ENCODE results near the gene NEMP1. TPM values are rescaled to one million over a fixed set of nuclear protein-coding genes. Genes with fewer than 3 reads are reported as not detected.
A peak's percentile ranks its signal among the peaks of the same experiment; 100 is the strongest.

The NEMP1 gene
- total and polyA plus RNA-seq, 2 donors: 9.5 to 19.5 TPM

GRCh38 chr12:57094208-57095160 lies 15.9 kb upstream of the NEMP1 start:
- Histone ChIP-seq H3K9me3 (ENCODE audit: control insufficient read depth in 2 of 2, insufficient read depth in 1 of 2, low read length in 1 of 2) (no peaks in the 10 kb centered on the region), H3K27me3 (ENCODE audit: control insufficient read depth in 2 of 2, insufficient read depth in 1 of 2, low read length in 1 of 2) (no peaks in the 10 kb centered on the region), H3K36me3 (ENCODE audit: control insufficient read depth in 2 of 2, insufficient read depth in 2 of 2, low read length in 1 of 2) (peaks cover 52 to 84% of the 10 kb centered on the region in 2 donors), H3K4me1 (ENCODE audit: control insufficient read depth in 2 of 2, insufficient read depth in 2 of 2, low read length in 2 of 2) (peaks cover 7 to 57% of the 10 kb centered on the region in 2 donors), H3K4me3 (ENCODE audit: low read length in 2 of 2) (no peak overlapping the region), H3K27ac (ENCODE audit: low read depth in 1 of 2, low read length in 1 of 2) (peak overlapping the region; percentile 59 to 69)
- WGBS: 89% methylated on average over 15 of the region's 15 CpGs
- DNase-seq (ENCODE audit: low read depth in 6 of 9, low spot score in 9 of 9): no peak

DNA sequence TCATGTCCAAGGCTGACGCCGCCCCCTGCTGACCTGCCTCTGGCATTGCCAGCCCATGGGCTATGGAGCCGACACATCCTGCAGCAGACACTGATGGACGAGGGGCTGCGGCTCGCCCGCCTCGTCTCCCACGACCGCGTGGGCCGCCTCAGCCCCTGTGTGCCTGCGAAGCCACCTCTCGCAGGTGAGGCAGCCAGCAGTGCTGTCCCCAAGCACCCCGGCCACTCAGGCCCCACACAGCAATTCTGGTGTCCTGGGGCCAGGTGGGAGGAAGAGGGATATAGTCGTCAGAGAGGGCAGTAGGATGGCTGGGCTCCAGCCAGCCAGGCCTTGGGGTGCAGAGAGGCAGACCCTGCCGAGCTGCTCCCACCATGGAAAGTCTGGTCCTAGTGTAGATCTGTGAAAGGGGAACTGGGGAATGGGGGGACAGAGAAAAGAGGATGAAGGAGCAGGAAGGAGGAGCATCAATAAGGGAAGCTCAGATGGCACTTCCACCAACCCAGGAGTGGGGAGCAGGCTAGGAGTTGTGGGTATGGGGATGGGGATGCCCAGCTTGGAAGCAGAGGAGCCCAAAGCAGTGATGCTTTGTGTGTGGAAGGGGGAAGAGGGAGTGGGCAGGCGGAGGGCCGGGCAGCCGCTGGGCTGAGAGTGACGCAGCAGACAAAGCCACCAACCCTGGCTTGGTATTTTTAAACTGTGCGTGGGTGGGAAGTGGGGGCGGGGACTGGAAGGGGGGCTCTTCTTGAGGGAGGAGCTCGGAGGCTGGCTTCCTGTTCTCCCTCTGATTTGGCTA lies 15.0 kb upstream of the NEMP1 start:
- H3K9me3 ChIP-seq (ENCODE audit: control insufficient read depth in 2 of 2, insufficient read depth in 1 of 2, low read length in 1 of 2): no peaks in the 10 kb centered on the region
- no peak overlapping the region for H3K4me3 ChIP-seq (ENCODE audit: low read length in 2 of 2)
- H3K36me3 ChIP-seq (ENCODE audit: control insufficient read depth in 2 of 2, insufficient read depth in 2 of 2, low read length in 1 of 2): peaks cover 44 to 76% of the 10 kb centered on the region in 2 donors
- H3K27ac ChIP-seq (ENCODE audit: low read depth in 1 of 2, low read length in 1 of 2): peak overlapping the region; percentile 57 to 62
- 70% methylated on average over 24 of the region's 24 CpGs for WGBS
- DNase-seq (ENCODE audit: low read depth in 6 of 9, low spot score in 9 of 9): peak in 3 of 9 donors; percentile 39 to 68 (median 53)
- H3K4me1 ChIP-seq (ENCODE audit: control insufficient read depth in 2 of 2, insufficient read depth in 2 of 2, low read length in 2 of 2): peaks cover 7 to 58% of the 10 kb centered on the region in 2 donors
- H3K27me3 ChIP-seq (ENCODE audit: control insufficient read depth in 2 of 2, insufficient read depth in 1 of 2, low read length in 1 of 2): no peaks in the 10 kb centered on the region

GRCh38 chr12:57092876-57093414 lies 14.4 kb upstream of the NEMP1 start:
- no peaks in the 10 kb centered on the region for H3K9me3 ChIP-seq (ENCODE audit: control insufficient read depth in 2 of 2, insufficient read depth in 1 of 2, low read length in 1 of 2)
- H3K36me3 ChIP-seq (ENCODE audit: control insufficient read depth in 2 of 2, insufficient read depth in 2 of 2, low read length in 1 of 2): peaks cover 42 to 69% of the 10 kb centered on the region in 2 donors
- no peak overlapping the region for H3K27ac ChIP-seq (ENCODE audit: low read depth in 1 of 2, low read length in 1 of 2)
- H3K27me3 ChIP-seq (ENCODE audit: control insufficient read depth in 2 of 2, insufficient read depth in 1 of 2, low read length in 1 of 2): no peaks in the 10 kb centered on the region
- H3K4me3 ChIP-seq (ENCODE audit: low read length in 2 of 2): no peak overlapping the region
- no peak for DNase-seq (ENCODE audit: low read depth in 6 of 9, low spot score in 9 of 9)
- WGBS: 98% methylated on average over 4 of the region's 4 CpGs
- peaks cover 7 to 64% of the 10 kb centered on the region in 2 donors for H3K4me1 ChIP-seq (ENCODE audit: control insufficient read depth in 2 of 2, insufficient read depth in 2 of 2, low read length in 2 of 2)

DNA sequence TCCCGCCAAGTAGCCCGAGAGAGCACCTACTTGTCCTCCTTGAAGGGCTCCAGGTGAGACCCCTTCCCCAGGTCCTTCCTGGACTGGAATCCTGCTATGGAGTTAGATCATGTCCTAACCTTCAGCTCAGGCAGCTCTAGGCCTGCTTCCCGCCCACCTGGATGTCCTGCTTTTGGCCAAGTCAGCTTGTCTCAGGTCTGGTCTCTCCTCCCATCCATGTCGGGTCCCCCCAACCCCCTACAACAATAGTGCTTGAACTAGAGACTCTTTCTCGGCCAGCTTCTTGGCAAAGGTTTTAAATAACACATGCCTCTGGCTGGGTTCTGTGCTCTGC lies 13.9 kb upstream of the NEMP1 start:
- DNase-seq (ENCODE audit: low read depth in 6 of 9, low spot score in 9 of 9): no peak
- Histone ChIP-seq H3K4me3 (ENCODE audit: low read length in 2 of 2) (no peak overlapping the region), H3K27ac (ENCODE audit: low read depth in 1 of 2, low read length in 1 of 2) (no peak overlapping the region), H3K36me3 (ENCODE audit: control insufficient read depth in 2 of 2, insufficient read depth in 2 of 2, low read length in 1 of 2) (peaks cover 42 to 66% of the 10 kb centered on the region in 2 donors), H3K9me3 (ENCODE audit: control insufficient read depth in 2 of 2, insufficient read depth in 1 of 2, low read length in 1 of 2) (no peaks in the 10 kb centered on the region), H3K27me3 (ENCODE audit: control insufficient read depth in 2 of 2, insufficient read depth in 1 of 2, low read length in 1 of 2) (no peaks in the 10 kb centered on the region), H3K4me1 (ENCODE audit: control insufficient read depth in 2 of 2, insufficient read depth in 2 of 2, low read length in 2 of 2) (peaks cover 7 to 65% of the 10 kb centered on the region in 2 donors)
- 93% methylated on average over 5 of the region's 5 CpGs for WGBS

GRCh38 chr12:57091638-57092528 lies 13.3 kb upstream of the NEMP1 start:
- Histone ChIP-seq H3K27ac (ENCODE audit: low read depth in 1 of 2, low read length in 1 of 2) (no peak overlapping the region), H3K36me3 (ENCODE audit: control insufficient read depth in 2 of 2, insufficient read depth in 2 of 2, low read length in 1 of 2) (peaks cover 39 to 60% of the 10 kb centered on the region in 2 donors), H3K4me1 (ENCODE audit: control insufficient read depth in 2 of 2, insufficient read depth in 2 of 2, low read length in 2 of 2) (peaks cover 7 to 67% of the 10 kb centered on the region in 2 donors), H3K9me3 (ENCODE audit: control insufficient read depth in 2 of 2, insufficient read depth in 1 of 2, low read length in 1 of 2) (no peaks in the 10 kb centered on the region), H3K4me3 (ENCODE audit: low read length in 2 of 2) (no peak overlapping the region), H3K27me3 (ENCODE audit: control insufficient read depth in 2 of 2, insufficient read depth in 1 of 2, low read length in 1 of 2) (no peaks in the 10 kb centered on the region)
- WGBS: 95% methylated on average over 25 of the region's 25 CpGs
- DNase-seq (ENCODE audit: low read depth in 6 of 9, low spot score in 9 of 9): no peak

DNA sequence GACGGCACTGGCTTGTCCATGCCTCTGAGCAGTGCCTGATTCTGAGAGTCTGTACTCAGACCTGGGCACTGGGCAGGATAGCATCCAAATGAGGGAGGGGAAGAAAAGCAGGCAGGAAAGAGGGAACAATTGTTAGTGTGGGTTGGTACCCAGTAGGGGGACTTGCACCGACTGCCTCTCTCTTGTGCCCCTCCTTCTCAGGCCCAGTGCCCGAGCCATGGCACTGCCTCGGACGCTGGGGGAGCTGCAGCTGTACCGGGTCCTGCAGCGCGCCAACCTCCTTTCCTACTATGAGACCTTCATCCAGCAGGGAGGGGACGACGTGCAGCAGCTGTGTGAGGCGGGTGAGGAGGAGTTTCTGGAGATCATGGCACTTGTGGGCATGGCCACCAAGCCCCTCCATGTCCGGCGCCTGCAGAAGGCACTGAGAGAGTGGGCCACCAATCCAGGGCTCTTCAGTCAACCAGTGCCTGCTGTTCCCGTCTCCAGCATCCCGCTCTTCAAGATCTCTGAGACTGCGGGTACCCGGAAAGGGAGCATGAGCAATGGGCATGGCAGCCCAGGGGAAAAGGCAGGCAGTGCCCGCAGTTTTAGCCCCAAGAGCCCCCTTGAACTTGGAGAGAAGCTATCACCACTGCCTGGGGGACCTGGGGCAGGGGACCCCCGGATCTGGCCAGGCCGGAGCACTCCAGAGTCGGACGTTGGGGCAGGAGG lies 12.5 kb upstream of the NEMP1 start:
- no peaks in the 10 kb centered on the region for H3K9me3 ChIP-seq (ENCODE audit: control insufficient read depth in 2 of 2, insufficient read depth in 1 of 2, low read length in 1 of 2)
- no peaks in the 10 kb centered on the region for H3K27me3 ChIP-seq (ENCODE audit: control insufficient read depth in 2 of 2, insufficient read depth in 1 of 2, low read length in 1 of 2)
- DNase-seq (ENCODE audit: low read depth in 6 of 9, low spot score in 9 of 9): no peak
- peaks cover 31 to 52% of the 10 kb centered on the region in 2 donors for H3K36me3 ChIP-seq (ENCODE audit: control insufficient read depth in 2 of 2, insufficient read depth in 2 of 2, low read length in 1 of 2)
- no peak overlapping the region for H3K27ac ChIP-seq (ENCODE audit: low read depth in 1 of 2, low read length in 1 of 2)
- peaks cover 11 to 66% of the 10 kb centered on the region in 2 donors for H3K4me1 ChIP-seq (ENCODE audit: control insufficient read depth in 2 of 2, insufficient read depth in 2 of 2, low read length in 2 of 2)
- peak overlapping the region in 1 of 2 donors; percentile 69 for H3K4me3 ChIP-seq (ENCODE audit: low read length in 2 of 2)
- 94% methylated on average over 22 of the region's 22 CpGs for WGBS

GRCh38 chr12:57090490-57090889 lies 11.9 kb upstream of the NEMP1 start:
- WGBS: 92% methylated on average over 6 of the region's 6 CpGs

More at GRCh38 chr12:57090490-57090889, 11.9 kb upstream of the NEMP1 start:
- Histone ChIP-seq H3K9me3 (ENCODE audit: control insufficient read depth in 2 of 2, insufficient read depth in 1 of 2, low read length in 1 of 2) (no peaks in the 10 kb centered on the region), H3K27ac (ENCODE audit: low read depth in 1 of 2, low read length in 1 of 2) (peak overlapping the region in 1 of 2 donors; percentile 21), H3K4me1 (ENCODE audit: control insufficient read depth in 2 of 2, insufficient read depth in 2 of 2, low read length in 2 of 2) (peaks cover 13 to 72% of the 10 kb centered on the region in 2 donors), H3K36me3 (ENCODE audit: control insufficient read depth in 2 of 2, insufficient read depth in 2 of 2, low read length in 1 of 2) (peaks cover 25 to 46% of the 10 kb centered on the region in 2 donors), H3K27me3 (ENCODE audit: control insufficient read depth in 2 of 2, insufficient read depth in 1 of 2, low read length in 1 of 2) (no peaks in the 10 kb centered on the region), H3K4me3 (ENCODE audit: low read length in 2 of 2) (peak overlapping the region; percentile 69 to 83)
- DNase-seq (ENCODE audit: low read depth in 6 of 9, low spot score in 9 of 9): no peak

All from thymus (tissue), 11 donors.